Stimulated activated CD8-positive, alpha-beta memory T cell treated with anti-CD3 and anti-CD28 coated beads, Interleukin-15, amount 100 ng/mL, for 4 hours (primary cell): ENCODE data around the gene SRPK1.

Experiments
- DNase-seq, 2 donors: peaks; one replicate each; pipeline ENCODE4 v3.0.0-alpha.2; 2020; ENCODE audit warnings: low read depth in 2 of 2

SRPK1 gene

DNA sequence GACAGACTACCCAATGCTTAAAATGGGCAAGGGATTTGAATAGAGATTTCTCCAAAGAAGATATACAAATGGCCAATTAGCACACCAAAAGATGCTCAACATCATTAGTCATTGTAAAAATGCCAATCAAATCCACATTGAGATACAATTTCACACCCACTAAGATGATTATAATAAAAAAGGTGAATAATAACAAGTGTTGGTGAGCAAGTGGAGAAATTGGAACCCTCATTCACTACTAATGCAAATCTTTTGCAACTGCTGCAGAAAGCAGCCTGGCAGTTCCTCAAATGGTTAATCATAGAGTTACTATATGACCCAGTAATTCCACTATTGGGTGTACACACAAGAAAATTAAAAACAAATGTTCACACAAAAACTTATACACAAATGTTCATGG, 103.4 kb downstream of the SRPK1 start:
- no peak for DNase-seq

DNA sequence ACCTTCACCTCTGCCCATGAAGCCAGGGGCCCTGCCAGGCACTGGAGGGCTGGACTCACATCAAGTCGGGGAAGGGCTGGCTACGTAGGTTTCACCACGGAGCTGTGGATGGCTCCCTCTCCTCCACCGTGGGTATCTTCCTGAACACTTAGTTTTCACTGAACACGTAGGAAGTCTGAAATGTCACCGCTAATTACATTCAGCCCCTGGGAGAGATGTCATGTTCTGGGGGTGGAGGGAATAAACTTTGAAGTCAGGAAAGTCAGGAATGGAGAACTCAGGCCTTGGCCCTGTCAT, 109.3 kb downstream of the SRPK1 start:
- DNase-seq: no peak

DNA sequence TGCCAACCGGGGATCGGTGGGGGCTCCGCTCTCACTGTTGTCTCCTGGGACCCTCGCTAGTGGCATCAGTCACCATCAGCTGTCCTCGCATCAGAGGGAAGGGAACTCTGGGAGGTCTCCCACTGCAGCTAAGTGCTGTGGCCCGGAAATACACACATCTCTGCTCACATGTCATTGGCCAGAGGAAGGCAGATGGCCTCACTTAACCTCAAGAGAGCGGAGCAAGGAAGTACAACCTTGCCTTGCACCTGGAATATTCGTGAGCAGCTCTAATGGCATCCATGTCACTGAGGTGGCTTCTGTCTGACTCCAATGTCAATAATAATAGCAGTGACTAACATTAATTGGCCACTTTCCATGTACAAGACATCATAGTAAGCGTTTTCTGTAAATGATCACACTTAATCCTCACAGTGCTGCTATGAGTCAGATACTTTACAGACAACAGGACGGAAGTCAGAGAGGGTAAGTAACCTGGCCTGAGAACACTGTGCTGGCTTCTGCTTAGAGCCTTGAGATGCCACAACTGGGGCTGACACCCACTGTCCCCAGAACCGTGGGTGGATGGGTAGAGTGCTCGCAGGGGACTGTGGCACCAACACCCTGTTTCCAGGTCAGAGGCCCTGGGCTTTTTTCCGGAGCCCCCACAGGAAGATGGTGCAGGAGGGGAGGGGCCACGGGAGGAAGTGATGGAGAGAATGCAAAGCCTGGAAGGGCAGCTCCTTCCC, 109.8 kb downstream of the SRPK1 start:
- DNase-seq: no peak

DNA sequence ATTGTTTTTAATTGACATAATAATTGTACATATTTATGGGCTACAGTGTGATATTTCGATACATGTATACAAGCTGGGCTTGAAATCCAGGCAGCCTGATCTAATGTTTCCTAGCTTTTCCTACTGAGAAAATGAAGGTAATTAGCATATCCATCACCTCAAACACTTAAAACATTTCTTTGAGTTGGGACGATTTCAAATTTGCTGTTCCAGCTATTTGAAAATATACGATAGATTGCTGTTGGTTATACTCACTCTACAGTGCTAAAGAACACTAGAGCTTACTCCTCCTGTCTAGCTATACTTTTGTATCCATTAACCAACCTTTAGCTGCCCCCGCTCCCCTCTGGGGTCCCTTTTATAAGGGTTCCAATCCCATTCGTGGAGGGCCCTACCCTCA, 111.1 kb downstream of the SRPK1 start:
- no peak for DNase-seq

GRCh38 chr6:35808688-35809087, 112.2 kb downstream of the SRPK1 start:
- DNase-seq: no peak

GRCh38 chr6:35804996-35805736, 115.7 kb downstream of the SRPK1 start, which contains the start of gene LHFPL5:
TSS of gene LHFPL5 (plus strand) at chr6:35805352. CDS start at chr6:35805671, 319 bp downstream.
- no peak for DNase-seq

GRCh38 chr6:35801148-35801547, 119.8 kb downstream of the SRPK1 start:
- DNase-seq: no peak

DNA sequence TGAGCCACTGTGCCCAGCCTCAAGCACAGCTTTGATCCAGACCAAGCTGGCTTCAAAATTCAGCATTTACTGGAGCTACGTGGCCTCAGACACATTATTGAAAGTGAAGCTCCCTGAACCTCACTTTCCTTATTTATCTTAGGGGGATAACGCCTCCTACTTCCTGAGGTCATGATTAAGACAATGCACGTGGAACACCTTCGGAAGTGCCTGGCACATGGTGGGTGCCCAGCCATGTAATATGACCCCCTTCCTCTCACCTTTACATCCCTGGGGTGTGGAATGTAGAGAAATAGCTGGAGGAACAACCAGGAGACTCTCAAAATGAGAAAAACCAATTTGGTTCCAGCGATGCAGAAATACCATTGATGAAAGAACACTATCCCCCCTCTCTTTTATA, 122.2 kb downstream of the SRPK1 start:
- no peak for DNase-seq

DNA sequence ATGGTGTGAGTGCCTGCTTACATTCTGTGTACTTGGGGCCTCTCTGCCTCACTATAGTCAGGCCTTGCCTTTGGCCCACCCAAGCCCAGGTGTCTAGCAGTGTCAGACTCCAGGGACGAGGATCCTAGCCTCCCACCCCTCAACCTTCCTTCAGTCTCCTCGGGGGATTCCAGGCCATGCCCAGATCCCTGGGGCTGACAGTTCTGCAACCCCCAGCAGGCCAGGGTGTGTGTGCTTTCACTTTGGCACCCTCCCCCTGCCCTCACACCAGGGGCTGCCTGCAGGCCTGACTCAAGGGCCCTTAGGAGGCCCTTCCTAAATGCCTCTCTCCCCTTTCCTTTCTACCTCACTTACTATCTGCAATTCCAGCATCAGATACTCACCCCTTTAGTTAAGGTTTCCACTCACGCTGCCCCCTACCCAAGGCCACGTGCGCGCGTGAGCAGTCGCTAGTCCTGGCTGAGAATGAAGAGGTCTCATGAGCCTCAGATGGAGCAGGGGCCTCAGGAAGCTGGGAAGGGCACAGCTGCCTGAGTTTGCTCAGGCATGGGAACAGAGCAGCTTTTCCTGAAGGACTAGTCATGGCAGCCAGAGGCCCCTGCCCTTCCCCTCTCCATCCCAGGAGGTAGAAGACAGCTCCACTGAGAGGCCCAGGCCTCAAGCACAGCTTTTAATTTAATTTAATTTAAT, 122.9 kb downstream of the SRPK1 start:
- DNase-seq: no peak

DNA sequence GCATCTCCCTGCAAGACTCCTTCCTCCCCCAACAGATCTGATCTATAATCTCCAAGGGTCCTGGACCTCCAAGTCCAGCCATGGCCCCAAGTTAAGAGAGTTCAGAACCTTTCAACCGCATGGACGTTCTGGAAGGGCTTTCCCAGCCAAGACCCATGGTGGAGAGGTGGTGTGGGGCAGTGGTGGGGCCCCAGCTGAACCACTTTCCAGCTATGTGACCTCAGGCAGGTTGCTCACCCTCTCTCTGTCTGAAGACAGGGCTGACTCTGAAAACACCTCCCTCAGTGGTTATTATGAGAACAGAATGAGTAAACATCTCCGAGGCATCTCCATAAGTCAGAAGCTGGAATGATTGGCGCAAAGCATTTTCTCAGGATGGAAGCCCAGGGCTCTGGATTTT, 124.7 kb downstream of the SRPK1 start:
- no peak for DNase-seq

DNA sequence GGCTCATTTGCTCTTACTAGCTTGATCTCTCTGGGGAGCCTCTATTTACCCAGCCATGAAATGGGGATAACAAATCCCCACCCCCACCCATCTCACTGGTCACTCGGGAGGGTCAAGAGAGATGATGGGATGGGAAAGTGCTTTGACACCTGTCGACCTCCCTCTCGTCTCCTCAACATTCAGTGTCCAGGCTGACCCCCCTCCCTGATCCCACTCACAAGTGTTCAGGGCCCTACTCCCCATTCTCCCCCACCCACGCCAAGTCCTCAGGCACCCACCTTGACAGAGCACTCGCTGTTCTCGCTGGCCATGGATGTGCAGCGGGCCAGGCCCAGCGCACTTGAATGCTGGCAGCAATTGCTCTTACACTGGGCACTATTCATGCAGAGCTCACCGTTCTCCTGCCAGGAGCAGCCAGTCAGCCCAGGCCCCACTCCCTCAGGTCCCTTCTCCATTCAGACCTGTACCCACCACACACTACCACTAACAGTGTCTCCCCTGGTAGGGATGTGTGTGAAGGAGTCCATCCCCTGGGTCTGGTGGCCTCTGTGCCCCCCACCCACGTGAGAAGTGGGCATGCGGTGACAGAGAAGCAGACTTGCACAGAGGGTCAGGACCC, 125.3 kb downstream of the SRPK1 start:
- no peak for DNase-seq

GRCh38 chr6:35794536-35795452, 126.1 kb downstream of the SRPK1 start:
- DNase-seq: no peak

- DNase-seq: no peak
These were observed 130.2 kb downstream of the SRPK1 start for GRCh38 chr6:35790683-35791082.

DNA sequence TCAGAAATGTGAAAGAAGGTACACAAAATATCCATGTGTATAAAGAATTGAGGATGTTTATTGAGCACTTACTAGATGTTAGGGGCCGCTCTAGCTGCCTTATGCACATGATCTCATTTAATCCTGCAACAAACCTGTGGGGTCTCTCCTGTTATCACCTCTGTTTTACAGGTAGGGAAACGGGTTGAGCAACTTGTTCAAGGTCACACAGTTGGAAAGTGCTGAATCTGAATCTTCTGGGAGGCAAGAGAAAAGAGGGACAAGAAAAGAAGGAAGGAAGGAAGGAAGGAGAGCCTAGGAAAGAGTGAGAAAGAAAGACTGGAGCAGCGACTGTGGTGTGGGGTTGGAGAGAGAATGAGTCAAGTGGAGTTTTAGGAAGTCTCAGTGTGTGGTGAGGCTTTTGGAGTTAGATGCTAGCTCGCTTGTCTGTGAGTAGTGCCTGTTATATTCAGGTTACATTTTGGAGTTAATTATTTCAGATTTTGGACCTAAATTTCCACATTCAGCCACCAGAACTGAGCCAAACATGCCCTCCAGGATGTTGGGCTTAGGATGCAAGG, 132.4 kb downstream of the SRPK1 start:
- no peak for DNase-seq

GRCh38 chr6:35787266-35788218, 133.4 kb downstream of the SRPK1 start:
- DNase-seq: no peak

- no peak for DNase-seq
These were observed 134.1 kb downstream of the SRPK1 start for GRCh38 chr6:35786810-35787209.

DNA sequence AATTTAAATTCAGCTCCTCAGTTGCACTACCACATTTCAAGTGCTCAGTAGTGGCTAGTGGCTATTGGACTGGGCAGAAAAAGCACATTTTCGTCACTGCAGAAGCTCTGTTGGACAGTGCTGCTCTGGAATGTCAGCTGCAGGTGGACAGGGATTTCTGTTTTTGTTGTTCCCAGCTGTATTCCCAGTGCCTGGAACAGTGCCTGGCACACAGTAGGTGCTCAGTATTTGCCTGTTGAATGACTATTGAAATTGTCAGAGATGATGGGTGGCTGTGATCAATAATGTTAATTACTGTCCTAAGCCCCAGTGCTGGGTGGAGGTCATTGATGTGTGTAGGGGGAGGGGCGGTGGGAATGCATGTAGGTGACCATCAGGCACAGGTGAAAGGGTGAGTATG, 134.6 kb downstream of the SRPK1 start:
- DNase-seq: no peak

GRCh38 chr6:35784200-35784599, 136.7 kb downstream of the SRPK1 start:
- no peak for DNase-seq
